Gastrocnemius medialis (tissue), 4 donors: ENCODE results near the gene RIMBP2. TPM values are rescaled to one million over a fixed set of nuclear protein-coding genes. Genes with fewer than 3 reads are reported as not detected.

ENCODE experiments used
- ATAC-seq, 2 donors: fragments of 150-250 bp; one replicate each; pipeline ENCODE4 v1.9.1; 2016
- DNase-seq, 2 donors: peaks; one replicate each; pipeline ENCODE4 v3.0.0-alpha.2; 2019
- H3K27ac ChIP-seq, 4 donors: fragments of 200-600 bp; sonication (generic); 1 replicate in 1 of 4; 2 replicates in 3 of 4; pipeline ENCODE4 v1.5.1; 2016 to 2018; ENCODE audit warnings: mild to moderate bottlenecking in 2 of 4, moderate library complexity in 1 of 4
- H3K27me3 ChIP-seq, 3 donors: fragments of 200-600 bp; sonication (generic) in 2 of 3; 1 replicate in 1 of 3; 2 replicates in 2 of 3; pipeline versions ENCODE4 v1.5.1 to v1.6.0; 2016 to 2019; ENCODE audit warnings: mild to moderate bottlenecking in 1 of 3, moderate library complexity in 1 of 3
- H3K36me3 ChIP-seq, 2 donors: fragments of 200-600 bp; sonication (generic) in 1 of 2; one replicate each; pipeline ENCODE4 v1.5.1; 2017 to 2018
- H3K4me1 ChIP-seq, 2 donors: fragments of 200-600 bp; sonication (generic) in 1 of 2; one replicate each; pipeline ENCODE4 v1.5.1; 2016 to 2017; ENCODE audit warnings: mild to moderate bottlenecking in 2 of 2
- H3K4me3 ChIP-seq, 4 donors: fragments of 200-600 bp; sonication (generic) in 3 of 4; 1 replicate in 1 of 4; 2 replicates in 3 of 4; pipeline ENCODE4 v1.5.1; 2016 to 2019; ENCODE audit warnings: mild to moderate bottlenecking in 2 of 4
- H3K9me3 ChIP-seq, 3 donors: fragments of 200-600 bp; sonication (generic) in 2 of 3; 1 replicate in 1 of 3; 2 replicates in 2 of 3; pipeline ENCODE4 v1.5.1; 2016 to 2019
- POLR2A ChIP-seq, 2 donors: fragments of 450-650 bp; IDR thresholded peaks; one replicate each; pipeline ENCODE4 v1.6.1; 2017; ENCODE audit warnings: antibody characterized with exemption in 2 of 2, mild to moderate bottlenecking in 2 of 2, moderate library complexity in 2 of 2
- in situ Hi-C, 4 donors: fragments of 200-750 bp; cut with MboI; loops; one replicate each; pipeline versions ENCODE4 v1.15.0 to v1.8.0; 2017; ENCODE audit warnings: low sequenced_read_pairs in 4 of 4
- intact Hi-C: fragments of 100-400 bp; cut with DNase I; formaldehyde crosslinking; loops from one replicate; pipeline ENCODE4 v1.15.1; 2023; ENCODE audit warnings: low total_unique reads
- total RNA-seq, 4 donors: library from RNA; depleted of rRNA; stranded (reverse); fragments of >200 nt; gene quantifications; one replicate each; pipeline versions ENCODE4 v1.1.0 to v1.2.3, GENCODE V29; 2016
- TF ChIP-seq, protein P1 (sequence below), 5 experiments: fragments of 450-650 bp in 3 of 5; fragments of 200-600 bp in 2 of 5; sonication (generic) in 2 of 5; IDR thresholded peaks in 4 of 5; conservative IDR thresholded peaks in 1 of 5; 1 replicate in 4 of 5; 2 replicates in 1 of 5; pipeline ENCODE4 v1.5.1; 2016 to 2019; ENCODE audit warnings: antibody characterized with exemption in 5 of 5, mild to moderate bottlenecking in 3 of 5, moderate library complexity in 3 of 5

RIMBP2 gene
- total RNA-seq, 4 donors from 2014 or later: 0.76 to 2.2 (median 1.2) TPM; not detected in 1

DNA sequence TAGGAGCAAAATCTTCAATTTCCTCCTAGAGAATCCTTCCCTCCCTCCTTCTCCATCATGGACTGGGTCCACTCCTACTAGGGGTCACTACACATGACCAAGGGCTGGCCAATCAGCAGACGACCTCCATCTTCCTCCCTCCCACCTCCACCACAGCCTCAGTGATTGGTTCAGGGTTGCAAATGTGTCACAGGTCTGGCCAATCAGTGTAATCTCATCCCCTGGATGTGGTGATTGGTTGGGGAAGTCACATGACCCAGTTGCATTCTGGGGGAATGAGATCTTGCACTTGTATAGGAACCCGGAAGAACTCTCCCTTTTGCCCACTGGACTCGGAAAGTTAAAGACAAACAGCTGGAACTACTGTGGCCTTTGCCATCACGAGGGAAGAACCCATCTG is 209.3 kb downstream of the RIMBP2 start:
- H3K9me3 ChIP-seq: no peaks in the 10 kb centered on the region
- H3K27ac ChIP-seq: no peak overlapping the region
- H3K27me3 ChIP-seq: no peaks in the 10 kb centered on the region
- ATAC-seq (no peak), DNase-seq (no peak)
- TF ChIP-seq, protein P1, sequence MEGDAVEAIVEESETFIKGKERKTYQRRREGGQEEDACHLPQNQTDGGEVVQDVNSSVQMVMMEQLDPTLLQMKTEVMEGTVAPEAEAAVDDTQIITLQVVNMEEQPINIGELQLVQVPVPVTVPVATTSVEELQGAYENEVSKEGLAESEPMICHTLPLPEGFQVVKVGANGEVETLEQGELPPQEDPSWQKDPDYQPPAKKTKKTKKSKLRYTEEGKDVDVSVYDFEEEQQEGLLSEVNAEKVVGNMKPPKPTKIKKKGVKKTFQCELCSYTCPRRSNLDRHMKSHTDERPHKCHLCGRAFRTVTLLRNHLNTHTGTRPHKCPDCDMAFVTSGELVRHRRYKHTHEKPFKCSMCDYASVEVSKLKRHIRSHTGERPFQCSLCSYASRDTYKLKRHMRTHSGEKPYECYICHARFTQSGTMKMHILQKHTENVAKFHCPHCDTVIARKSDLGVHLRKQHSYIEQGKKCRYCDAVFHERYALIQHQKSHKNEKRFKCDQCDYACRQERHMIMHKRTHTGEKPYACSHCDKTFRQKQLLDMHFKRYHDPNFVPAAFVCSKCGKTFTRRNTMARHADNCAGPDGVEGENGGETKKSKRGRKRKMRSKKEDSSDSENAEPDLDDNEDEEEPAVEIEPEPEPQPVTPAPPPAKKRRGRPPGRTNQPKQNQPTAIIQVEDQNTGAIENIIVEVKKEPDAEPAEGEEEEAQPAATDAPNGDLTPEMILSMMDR (IDR thresholded peaks at IDR 0.05 in 4 of 5, conservative IDR thresholded peaks at IDR 0.05 in 1 of 5): no peak
- TF ChIP-seq POLR2A (IDR thresholded peaks at IDR 0.05): no peak
- no peak overlapping the region for H3K4me3 ChIP-seq
- in situ Hi-C loops (no loop called here), intact Hi-C loops (no loop called here)
- no peaks in the 10 kb centered on the region for H3K36me3 ChIP-seq
- H3K4me1 ChIP-seq: no peaks in the 10 kb centered on the region

DNA sequence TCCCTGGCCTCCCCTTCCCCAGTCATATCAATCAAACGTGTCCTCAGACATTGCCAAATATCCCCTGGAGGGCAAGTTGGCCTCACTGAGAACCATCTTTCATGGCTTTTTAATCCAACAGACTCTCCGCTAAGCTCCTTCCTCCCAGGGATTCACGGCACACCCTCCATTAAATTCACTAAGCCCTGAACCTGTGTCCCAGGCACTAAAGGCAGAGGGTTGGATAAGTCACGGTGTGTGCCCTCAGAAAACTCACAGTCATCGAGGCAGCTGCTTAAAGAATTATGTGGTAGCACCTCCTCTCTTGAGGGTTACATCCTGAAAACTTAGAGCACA is 211.3 kb downstream of the RIMBP2 start:
- no peaks in the 10 kb centered on the region for H3K4me1 ChIP-seq
- no peaks in the 10 kb centered on the region for H3K36me3 ChIP-seq
- H3K27ac ChIP-seq: no peak overlapping the region
- no peaks in the 10 kb centered on the region for H3K9me3 ChIP-seq
- DNase-seq (no peak), ATAC-seq (no peak)
- in situ Hi-C loops: no loop called here
- no peak overlapping the region for H3K4me3 ChIP-seq
- intact Hi-C loops: no loop called here
- no peak for TF ChIP-seq POLR2A (IDR thresholded peaks at IDR 0.05)
- TF ChIP-seq, protein P1 (IDR thresholded peaks at IDR 0.05 in 4 of 5, conservative IDR thresholded peaks at IDR 0.05 in 1 of 5): no peak
- no peaks in the 10 kb centered on the region for H3K27me3 ChIP-seq

DNA sequence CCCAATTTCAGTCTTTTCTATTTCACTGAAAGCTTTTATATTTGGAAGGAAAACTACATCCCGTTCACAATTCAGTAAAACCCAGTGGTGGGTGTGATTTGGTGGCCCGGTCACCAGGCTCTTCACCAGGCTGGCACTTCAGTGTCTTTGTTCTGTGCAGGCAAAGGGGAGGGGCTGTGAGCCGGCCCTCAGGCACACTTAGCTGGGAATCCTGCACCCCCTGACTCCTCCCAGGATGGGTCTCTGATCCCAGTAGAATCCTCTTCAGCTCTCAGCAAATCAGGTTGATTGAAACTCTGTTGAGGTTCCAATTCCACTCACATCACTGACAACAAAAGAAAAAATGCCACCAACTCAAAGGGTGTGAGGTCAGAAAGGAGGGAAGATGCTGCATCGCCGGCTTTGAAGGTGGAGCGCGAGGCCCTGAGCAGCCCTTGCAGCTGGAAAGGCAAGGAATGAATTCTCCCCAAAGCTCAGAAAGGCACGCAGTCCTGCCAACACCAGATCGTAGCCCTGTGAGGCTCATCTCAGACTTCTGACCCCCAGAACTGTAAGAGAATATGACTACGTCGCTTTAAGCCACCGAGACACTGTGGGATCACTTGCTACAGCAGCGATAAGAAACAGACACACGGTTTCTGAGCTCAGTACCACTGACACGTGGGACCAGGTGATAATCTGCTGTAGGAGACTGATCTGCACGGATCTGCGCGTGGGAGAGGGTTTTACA is 211.8 kb downstream of the RIMBP2 start:
- intact Hi-C loops: no loop called here

DNA sequence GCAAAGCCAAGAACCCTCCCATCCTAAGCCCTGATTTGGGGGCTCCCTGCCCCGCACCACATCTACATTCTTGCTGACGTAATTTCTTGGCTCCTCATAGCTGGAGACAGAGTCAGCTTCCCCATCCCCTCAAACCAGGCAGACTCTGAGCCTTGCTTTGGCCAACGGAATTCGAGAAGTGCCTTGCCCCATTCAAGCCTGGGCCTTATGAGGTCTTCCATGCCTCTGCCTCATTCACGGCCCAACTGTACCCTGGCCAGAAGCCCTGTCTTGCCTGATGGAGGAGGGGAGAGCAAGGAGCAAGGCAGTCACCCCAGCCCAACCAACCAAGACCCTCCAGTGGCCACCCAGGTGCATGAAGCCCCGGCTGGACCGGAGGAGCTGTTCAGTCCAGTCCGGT is 214.3 kb downstream of the RIMBP2 start:
- no peak for ATAC-seq
- TF ChIP-seq POLR2A (IDR thresholded peaks at IDR 0.05): no peak
- TF ChIP-seq, protein P1 (IDR thresholded peaks at IDR 0.05 in 4 of 5, conservative IDR thresholded peaks at IDR 0.05 in 1 of 5): no peak

More for the DNA sequence above, 211.8 kb downstream of the RIMBP2 start:
- no peak for TF ChIP-seq POLR2A (IDR thresholded peaks at IDR 0.05)
- TF ChIP-seq, protein P1 (IDR thresholded peaks at IDR 0.05 in 4 of 5, conservative IDR thresholded peaks at IDR 0.05 in 1 of 5): no peak
- H3K4me1 ChIP-seq: no peaks in the 10 kb centered on the region
- H3K4me3 ChIP-seq: no peak overlapping the region
- no peaks in the 10 kb centered on the region for H3K27me3 ChIP-seq
- H3K9me3 ChIP-seq: no peaks in the 10 kb centered on the region
- in situ Hi-C loops: no loop called here
- no peaks in the 10 kb centered on the region for H3K36me3 ChIP-seq
- H3K27ac ChIP-seq: no peak overlapping the region
- ATAC-seq (no peak), DNase-seq (no peak)

More for the DNA sequence above, 214.3 kb downstream of the RIMBP2 start:
- H3K27ac ChIP-seq: no peak overlapping the region
- intact Hi-C loops (no loop called here), in situ Hi-C loops (no loop called here)
- no peak overlapping the region for H3K4me3 ChIP-seq
- no peaks in the 10 kb centered on the region for H3K27me3 ChIP-seq
- no peaks in the 10 kb centered on the region for H3K4me1 ChIP-seq
- no peaks in the 10 kb centered on the region for H3K36me3 ChIP-seq
- no peaks in the 10 kb centered on the region for H3K9me3 ChIP-seq
- no peak for DNase-seq
